GM18505 (cell line): Measurements from ENCODE around the gene PSME3IP1.

Experiments used
- ATAC-seq: cut with Tn5 transposase; IDR thresholded peaks from one replicate; pipeline ENCODE4 v1.9.1; 2021; ENCODE audit not compliant: unreplicated experiment
- POLR2A ChIP-seq: IDR thresholded peaks from 4 replicates; pipeline ENCODE4 v1.6.1; 2011; ENCODE audit warnings: borderline replicate concordance; ENCODE audit not compliant: insufficient read depth, insufficient read length; ENCODE audit errors: extremely low read depth

Gene PSME3IP1, protein sequence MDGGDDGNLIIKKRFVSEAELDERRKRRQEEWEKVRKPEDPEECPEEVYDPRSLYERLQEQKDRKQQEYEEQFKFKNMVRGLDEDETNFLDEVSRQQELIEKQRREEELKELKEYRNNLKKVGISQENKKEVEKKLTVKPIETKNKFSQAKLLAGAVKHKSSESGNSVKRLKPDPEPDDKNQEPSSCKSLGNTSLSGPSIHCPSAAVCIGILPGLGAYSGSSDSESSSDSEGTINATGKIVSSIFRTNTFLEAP

DNA sequence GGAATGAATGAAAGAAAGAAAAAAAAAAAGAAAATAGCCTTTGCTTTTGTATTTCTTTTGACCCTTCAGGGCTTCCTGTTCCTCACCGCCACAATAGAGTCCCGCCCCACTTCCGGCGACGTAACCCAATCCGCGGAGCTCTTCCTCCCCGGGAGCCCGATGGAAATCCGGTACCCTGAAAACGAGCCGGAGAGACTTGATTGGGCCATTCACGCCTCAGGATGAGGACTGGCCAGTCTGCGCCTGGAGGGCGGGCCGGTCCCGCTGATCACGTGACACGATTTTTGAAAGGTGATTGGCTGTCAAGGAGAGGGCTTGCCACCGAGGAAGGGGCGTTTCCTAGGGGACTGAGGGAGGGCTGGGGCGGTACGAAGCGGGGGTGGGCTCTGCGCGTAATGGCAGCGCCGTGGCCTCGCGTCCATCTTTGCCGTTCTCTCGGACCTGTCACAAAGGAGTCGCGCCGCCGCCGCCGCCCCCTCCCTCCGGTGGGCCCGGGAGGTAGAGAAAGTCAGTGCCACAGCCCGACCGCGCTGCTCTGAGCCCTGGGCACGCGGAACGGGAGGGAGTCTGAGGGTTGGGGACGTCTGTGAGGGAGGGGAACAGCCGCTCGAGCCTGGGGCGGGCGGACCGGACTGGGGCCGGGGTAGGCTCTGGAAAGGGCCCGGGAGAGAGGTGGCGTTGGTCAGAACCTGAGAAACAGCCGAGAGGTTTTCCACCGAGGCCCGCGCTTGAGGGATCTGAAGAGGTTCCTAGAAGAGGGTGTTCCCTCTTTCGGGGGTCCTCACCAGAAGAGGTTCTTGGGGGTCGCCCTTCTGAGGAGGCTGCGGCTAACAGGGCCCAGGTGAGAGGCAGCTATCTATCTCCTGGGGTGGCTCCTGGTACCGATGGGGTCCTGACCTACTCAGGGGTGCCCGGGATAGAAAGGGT, at the start of gene PSME3IP1, which contains the start of gene RSPRY1:
PSME3IP1 (minus strand) TSS at position 95 of the 927 bp plus-strand sequence. CDS start 12,185 bp downstream, outside the sequence.
RSPRY1 (plus strand) TSS at position 385 of the 927 bp plus-strand sequence. CDS start 18,330 bp downstream, outside the sequence.
- TF ChIP-seq POLR2A = peak; percentile 74
- peak; percentile 82 for ATAC-seq

DNA sequence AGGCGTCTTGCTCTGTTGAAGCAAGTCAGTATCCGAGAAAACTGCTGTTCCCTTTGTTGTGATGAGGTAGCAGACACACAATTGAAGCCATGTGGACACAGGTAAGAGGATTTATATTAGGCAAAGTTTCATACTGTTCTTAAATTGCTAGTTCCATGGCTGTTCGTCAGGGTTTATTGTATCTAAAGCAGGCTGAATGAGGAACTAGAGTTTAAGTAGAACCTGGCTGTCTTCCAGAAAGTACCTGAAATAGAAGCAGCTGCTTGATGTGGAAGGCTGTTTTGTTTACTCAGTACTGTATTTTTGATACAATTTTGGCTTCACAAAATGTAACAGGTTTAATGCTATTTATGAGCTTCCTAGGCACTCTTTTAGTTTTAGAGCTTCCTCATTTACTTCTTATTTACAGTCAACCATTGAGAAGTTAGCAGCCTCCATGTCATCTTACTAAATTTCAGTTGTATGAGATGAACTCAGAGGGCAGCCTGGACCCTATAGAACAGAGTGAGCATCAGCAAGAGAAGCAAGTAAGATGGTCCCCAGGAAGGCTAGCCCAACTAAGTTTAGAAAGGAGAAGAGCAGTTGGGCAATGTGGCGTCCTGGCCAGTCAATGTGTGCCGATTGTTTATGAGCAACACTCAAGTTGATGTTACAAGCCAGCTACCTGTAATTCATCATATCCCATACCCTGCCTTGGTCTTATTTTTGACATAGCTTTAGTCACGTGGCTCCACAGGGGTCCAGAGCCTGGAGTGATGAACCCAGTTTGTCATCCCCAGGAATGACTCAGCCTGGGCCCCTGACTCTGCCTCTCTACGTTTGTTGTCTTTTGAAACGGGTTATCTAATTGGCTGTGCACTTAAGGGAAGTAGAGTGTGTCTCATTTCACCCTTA, 49.5 kb upstream of the PSME3IP1 start:
- ATAC-seq = no peak
- no peak for TF ChIP-seq POLR2A

DNA sequence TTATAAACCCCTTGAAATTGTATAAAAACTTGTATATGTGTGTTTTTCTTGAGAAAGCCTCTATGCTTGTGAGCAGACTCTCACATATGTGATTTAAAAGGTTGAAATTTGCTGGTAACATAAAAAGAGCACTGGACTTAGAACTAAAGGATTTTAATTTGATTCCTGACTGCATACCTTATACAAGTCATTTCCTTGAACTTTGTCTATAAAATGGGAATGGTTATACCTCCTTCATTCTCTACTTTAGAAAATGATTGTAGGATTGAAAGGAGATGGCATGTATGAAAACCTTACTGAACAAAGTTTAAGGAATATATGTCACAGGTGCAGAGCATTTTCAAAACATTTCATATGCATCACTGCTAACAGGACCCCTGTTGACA, 48.9 kb upstream of the PSME3IP1 start:
- ATAC-seq = no peak
- no peak for TF ChIP-seq POLR2A

DNA sequence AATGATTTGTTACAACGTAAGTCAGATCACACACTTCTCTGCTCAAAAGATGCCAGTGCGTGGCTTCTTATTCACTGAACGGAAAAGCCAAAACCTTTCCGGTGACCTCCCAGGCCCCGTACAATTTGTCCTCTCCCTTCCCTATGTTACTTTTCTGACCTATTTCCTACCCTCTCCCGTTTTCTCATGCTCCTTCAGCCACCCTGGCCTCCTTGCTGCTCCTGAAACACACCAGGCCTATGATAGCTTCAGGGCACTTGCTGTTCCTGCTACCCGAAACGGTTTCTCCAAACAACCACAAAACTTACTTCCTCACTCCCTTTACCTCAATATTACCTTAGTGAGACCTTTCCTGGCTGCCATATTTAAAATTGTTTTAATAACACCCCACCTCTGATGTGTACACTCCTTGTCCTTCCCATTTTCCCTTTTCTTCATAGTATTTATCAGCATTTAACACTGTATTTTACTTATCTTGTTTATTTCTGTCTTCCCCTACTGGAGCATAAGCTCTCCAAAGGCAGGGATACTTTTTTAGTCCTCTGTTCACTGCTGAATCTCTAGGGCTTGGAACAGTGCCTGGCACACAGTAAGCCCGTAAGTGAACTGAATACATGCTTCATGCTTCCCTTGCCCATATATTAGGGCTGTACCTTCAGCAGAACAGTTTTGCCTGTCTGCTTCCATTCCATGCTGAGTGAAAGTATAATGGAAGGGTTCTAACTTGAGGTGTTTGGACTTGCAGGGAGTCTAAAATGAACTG, 48.3 kb upstream of the PSME3IP1 start:
- TF ChIP-seq POLR2A = no peak
- ATAC-seq = no peak

DNA sequence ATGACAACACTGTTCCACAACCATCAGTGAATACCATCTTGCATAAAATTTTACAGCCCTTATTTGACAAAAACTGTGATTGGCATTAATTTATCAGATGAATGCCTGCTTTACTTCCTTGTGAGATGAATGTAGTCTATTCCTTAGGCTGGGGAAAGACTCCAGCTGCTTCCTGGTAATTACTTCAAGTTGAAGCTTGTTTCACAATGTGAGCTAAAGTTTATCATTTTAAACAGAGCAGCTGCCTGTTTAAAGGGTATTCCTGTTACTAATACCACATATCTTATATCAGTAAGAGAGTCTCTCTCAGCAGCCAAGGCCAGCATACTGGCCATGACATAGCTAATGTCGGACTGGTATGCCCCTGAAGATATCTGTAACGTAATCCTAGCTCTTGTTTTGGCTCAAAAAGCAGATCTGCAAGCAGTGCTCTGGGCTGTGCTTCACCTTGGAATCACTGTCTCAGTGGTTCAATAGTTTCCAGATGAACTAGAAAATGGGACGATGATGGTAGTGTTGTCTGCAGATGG, 46.0 kb upstream of the PSME3IP1 start:
- ATAC-seq = no peak
- TF ChIP-seq POLR2A = no peak

DNA sequence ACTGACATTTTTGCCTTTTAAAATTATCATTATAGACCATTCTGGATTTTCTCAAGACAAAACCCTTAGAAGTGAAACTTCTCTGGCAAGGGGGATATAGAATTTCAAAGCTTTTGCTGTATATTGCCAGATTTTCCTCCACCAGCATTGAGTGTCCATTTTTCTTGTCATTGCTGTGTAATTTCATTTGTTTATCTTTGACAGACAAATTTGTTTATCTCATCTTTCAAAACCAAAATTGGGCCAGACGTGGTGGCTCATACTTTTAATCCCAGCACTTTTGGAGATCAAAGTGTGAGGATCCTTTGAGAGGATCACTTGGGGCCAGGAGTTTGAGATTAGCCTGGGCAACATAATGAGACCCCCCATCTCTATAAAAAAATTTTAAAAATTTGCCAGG, 43.2 kb upstream of the PSME3IP1 start:
- no peak for TF ChIP-seq POLR2A
- no peak for ATAC-seq

DNA sequence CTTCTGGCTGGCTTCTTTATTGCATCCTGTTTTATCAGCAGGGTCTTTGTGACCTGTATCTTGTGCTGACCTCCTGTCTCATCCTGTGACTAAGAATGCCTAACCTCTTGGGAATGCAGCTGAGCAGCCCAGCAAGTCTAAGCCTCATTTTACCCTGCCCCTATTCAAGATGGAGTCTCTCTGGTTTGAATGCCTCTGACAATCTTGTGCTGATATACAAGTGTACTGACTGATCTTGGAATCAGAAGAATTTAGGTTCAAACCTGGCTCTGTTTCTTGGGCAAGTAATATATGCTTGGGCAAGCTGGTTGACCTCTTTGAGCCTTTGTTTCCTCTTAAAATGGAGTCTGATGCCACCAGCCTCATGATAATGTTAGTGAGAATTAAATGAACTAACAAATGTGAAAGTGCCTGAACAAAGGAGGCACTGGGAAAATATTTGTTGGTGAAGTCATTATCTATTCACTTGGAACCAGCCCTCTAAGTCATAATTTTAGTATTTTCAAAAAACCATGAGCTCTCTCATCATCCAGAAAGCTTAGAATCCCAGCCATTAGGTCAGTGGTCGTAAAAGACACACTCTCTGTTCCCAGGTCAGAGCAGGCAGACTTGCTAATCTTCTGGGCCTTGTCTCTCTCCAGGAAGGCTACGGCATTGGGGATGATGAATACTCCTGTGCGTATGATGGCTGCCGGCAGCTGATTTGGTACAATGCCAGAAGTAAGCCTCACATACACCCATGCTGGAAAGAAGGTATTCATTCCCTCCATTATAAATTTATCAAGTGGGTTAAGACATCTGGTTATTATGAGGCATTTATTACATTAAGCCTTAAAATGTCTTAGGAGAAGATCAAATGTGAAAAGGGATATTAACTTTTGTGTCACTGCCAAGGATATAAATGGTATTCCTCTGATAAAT, 41.1 kb upstream of the PSME3IP1 start:
- no peak for ATAC-seq

DNA sequence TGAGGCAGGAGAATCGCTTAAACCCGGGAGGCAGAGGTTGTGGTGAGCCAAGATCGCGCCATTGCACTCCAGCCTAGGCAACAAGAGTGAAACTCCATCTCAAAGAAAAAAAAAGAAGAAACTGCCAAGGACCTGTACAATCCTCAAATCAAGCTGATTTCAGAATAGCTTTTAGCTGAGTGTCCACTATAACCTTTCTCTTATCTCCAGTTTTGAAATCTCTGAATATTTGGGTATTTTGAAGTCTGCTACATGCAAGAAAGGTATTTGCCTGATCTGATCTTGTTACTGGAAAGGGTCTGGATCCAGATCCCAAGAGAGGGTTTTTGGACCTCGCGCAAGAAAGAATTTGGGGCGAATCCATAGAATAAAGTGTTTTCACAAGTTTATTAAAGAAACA, 40.1 kb upstream of the PSME3IP1 start:
- TF ChIP-seq POLR2A = no peak
- ATAC-seq = no peak

More for the DNA sequence above, 41.1 kb upstream of the PSME3IP1 start:
- no peak for TF ChIP-seq POLR2A

DNA sequence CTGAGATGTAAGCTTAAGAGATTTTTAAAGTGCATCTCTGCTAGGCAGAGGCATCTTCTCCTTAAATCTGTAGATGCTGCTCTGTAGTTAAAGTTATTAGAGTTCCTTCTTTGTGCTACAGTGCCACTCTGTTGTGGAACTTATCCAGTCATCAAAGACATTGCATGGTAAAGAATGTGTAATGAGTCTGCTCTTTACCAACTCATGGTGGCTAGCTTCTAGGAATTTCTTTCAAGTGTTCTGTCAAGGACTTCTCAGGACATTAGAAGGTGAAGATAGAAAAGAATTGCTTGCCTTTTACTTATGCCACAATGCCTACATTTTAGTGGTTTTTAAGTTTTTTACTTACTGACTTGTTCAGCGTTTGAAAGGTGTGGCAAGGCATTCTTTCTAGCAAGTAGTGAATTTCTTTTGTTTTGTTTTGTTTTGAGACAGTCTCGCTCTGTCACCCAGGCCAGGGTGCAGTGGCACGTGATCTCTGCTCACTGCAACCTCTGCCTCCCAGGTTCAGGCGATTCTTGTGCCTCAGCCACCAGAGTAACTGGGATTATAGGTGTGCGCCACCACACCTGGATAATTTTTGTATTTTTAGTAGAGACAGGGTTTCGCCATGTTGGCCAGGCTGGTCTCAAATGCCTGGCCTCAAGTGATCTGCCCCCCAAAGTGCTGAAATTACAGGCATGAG, 39.0 kb upstream of the PSME3IP1 start:
- no peak for ATAC-seq
- no peak for TF ChIP-seq POLR2A

DNA sequence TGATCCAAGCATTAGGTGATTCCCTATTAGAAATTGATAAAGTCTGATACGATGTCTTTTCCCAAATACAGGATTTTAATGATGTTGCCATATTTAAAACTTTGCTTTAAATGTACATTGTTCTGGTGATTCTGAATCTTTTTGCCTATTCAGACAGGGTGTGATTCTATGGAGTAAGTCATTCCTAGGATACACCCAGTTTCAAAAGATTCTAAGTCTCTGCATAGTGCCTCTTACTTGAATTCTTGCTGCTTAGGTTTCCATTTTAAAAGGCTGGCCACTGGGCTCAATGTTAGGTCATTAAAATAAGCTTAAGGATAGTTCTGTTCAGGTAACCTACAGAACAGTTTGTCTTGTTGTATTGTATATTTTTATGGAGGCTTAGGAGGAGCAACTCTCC, 37.2 kb upstream of the PSME3IP1 start:
- no peak for TF ChIP-seq POLR2A
- ATAC-seq = no peak

DNA sequence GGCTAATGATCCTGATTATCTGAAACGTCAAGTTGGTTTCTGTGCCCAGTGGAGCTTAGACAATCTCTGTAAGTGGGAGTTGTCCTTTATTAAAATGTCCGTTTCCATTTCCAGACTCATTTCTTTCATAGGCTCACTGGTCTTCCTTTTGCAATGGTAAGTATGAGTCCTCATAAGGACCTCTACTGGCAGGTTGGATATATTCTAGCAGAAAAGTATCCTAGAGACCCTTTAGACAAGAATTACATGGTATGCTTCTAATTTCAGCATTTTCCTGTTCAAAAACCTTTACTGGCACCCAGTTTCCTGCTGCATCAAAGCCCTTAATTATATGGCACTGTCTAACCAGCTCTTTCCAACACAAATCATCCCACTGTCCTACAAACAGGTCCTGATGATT, 31.1 kb upstream of the PSME3IP1 start:
- no peak for ATAC-seq
- no peak for TF ChIP-seq POLR2A
